NCI-H82 treated with DMSO at 0.1 percent for 48 hours (cell line): Measurements from ENCODE around the gene ZSCAN4.

Source experiments
- DNase-seq: peaks from one replicate; lab custom pipeline; 2025; ENCODE audit not compliant: unreplicated experiment; lab: John Stamatoyannopoulos, UW

ZSCAN4 gene, protein sequence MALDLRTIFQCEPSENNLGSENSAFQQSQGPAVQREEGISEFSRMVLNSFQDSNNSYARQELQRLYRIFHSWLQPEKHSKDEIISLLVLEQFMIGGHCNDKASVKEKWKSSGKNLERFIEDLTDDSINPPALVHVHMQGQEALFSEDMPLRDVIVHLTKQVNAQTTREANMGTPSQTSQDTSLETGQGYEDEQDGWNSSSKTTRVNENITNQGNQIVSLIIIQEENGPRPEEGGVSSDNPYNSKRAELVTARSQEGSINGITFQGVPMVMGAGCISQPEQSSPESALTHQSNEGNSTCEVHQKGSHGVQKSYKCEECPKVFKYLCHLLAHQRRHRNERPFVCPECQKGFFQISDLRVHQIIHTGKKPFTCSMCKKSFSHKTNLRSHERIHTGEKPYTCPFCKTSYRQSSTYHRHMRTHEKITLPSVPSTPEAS

DNA sequence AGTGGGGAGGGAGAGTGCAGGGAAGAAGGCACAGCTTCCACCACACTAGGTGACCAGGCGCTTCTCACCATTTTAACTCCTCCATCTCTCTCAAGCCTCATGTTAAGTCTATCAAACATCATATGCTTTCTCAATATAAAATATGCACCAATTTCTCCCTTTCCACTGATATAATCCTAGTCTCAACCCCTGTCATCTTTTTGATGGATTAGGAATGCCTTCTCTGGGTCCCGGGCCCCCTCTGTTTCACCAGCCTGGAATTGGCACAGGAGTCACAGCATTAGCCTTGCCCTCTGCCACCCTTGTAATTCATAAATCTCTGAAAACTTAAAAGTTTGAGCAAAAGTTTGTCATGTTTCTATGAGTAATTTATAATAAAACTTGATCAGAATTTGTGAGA, at the start of gene ZSCAN4:
Gene ZSCAN4 (plus strand): TSS at position 301 of the 400 bp plus-strand sequence. CDS start 7,211 bp downstream, outside the sequence.
- no peak for DNase-seq

DNA sequence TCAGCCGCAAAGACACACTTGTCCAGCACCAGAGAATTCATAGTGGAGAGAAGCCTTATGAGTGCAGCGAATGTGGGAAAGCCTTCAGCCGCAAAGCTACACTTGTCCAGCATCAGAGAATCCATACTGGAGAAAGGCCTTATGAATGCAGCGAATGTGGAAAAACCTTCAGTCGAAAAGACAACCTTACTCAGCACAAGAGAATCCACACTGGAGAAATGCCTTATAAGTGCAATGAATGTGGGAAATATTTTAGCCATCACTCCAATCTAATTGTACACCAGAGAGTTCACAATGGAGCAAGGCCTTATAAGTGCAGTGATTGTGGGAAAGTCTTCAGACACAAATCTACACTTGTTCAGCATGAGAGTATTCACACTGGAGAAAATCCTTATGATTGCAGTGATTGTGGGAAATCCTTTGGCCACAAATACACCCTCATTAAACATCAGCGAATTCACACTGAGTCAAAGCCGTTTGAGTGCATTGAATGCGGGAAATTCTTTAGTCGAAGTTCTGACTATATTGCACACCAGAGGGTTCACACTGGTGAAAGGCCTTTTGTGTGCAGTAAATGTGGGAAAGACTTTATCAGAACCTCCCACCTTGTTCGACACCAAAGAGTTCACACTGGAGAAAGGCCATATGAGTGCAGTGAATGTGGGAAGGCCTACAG, 47.9 kb upstream of the ZSCAN4 start:
- DNase-seq, result no peak

DNA sequence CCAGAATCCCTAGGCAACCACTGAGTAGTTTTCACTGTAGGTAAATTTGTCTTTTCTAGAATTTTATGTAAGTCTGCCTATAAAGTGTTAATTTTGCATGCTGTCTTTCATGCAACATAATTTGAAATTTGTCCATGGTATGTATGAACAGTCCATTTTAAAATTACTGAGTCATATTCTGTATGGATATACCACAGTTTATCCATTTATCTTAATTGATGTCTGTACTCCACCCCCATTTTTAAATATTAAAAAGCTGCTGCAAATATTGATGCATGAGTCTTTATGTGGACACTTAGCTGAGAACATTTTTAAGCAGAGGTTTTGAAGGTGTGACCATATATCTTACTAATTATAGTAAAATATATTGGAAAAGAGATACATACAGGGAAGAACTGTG, 45.6 kb upstream of the ZSCAN4 start:
- no peak for DNase-seq

DNA sequence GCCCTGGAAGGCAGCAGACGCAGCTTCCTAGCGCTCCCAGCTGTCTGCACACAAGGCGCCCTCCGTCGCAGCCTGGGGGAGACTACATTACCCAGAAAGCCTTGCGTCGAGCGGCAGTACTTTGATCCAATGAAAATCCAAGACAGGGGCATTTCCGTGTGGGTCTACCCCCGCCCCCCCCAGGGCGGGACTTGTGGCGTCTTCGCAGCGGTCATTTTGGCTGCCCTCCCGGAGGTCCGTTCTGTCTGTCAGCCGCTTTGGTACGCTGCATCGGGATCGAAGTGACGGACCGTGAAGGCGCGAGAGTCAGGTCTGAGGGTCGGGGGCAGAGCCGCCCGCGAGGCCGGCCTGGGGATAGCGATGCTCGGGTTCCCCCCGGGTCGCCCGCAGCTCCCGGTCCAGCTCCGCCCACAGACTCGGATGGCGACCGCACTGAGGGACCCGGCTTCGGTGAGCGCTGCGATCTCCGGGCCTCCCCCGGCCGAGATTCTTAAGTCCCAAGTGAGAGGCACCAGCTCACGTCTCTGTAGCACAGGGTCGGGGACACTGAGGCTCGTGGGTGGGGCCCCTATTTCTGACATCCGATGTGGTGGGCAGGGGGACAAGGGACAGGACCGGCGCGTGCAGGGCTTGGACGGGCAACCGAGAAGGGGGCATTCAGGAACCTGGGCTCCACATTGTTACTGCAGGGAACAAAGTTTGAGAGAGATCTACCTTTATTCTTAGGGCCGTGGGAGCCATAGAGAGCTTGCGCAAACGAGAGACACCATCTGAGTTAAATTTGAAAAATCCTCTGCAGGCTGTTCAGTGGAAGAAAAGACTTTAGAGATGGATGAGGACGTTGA, 35.5 kb upstream of the ZSCAN4 start, which contains the start of gene ZNF211:
Gene ZNF211 (plus strand): TSS at position 182 of the 845 bp plus-strand sequence. CDS start 179 bp downstream, at position 361.
- DNase-seq, result peak; percentile 91

DNA sequence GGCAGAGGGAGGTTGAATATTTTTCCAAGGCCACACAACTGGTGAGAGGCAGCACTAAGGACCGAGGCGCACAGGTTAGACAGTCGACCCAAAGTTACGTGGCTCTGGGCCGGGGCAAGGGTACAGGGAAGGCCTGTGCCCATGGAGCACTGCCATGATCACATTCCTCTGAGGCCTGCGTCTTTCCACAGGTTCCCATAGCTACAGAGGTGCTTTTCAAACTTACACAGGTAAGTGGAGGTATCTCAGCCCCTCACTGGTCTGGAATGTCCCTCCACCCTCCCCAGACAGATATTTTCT, 35.0 kb upstream of the ZSCAN4 start:
- DNase-seq, result no peak

DNA sequence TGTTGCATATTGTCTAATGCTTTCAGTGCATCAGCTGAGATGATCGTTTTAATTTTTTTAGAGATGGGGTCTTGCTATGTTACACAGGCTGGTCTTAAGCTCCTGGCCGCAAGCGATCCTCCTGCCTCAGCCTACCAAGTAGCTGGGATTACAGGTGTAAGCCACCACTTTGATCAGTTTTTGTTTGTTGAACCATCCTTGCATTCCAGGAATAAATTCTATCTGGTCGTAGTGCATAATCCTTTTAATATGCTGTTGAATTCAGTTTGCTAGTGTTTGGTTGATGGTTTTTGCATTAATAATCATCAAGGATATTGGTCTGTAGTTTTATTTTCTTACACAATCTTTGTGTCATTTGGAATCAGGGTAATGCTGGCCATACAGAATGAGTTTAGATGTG, 31.4 kb upstream of the ZSCAN4 start:
- no peak for DNase-seq

DNA sequence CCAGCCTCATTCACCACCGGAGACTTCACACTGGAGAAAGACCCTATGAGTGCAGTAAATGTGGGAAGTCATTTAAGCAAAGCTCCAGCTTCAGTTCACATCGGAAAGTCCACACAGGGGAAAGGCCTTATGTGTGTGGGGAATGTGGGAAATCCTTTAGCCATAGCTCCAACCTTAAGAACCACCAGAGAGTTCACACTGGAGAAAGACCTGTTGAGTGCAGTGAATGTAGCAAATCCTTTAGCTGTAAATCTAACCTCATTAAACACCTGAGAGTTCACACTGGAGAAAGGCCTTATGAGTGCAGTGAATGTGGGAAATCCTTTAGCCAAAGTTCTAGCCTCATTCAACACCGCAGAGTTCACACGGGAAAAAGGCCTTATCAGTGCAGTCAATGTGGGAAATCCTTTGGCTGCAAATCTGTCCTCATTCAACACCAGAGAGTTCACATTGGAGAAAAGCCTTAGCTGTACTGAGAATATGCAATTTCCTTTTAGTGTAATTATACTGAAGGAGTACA, 27.0 kb upstream of the ZSCAN4 start:
- DNase-seq, result no peak

DNA sequence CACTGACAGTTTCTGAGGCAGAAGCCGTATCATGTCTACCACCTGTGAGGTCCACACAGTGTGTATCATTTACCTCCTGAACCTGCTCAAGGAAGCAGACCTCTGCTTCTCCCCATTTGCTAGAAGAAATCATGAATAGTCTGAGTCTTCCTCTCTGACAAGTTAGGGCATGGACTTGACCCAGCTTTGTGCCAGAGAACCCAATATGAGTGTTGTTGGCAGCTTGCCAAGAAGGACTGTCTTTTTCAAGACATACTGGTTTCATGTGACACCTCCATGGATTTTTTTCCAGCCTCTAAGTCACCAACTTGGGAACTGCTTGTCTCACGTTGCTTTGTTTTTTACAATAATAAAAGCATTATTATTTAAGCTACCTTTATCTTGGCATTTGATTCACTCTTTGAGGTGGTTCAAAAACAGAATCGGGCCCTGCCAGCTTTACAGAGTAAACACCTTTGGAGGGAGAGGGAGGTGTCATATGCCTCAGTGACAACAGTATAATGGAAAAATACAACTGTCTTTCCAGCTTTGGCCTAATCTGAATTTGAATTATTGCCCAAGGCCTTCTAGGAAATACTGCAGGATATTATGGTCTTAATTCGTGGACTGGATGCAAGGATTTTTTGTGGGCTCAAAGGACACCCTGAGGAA, 26.2 kb upstream of the ZSCAN4 start:
- no peak for DNase-seq

DNA sequence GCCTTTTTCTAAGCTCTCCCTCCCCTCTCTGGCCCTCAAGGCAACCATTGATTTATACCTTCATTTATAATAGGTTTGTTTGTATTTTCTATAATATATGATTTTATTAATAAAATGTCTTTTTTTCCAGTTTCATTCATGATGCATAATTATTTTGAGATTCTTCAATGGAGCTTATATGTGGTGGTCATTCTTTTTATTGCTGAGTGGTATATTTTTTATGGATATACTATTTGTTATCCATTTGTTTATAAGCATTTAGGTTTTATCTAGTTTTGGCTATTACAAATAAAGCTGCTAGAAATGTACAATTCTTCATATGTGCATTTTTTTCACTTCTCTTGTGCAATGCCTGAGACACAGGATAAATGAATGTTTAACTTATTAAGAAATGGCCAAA, 25.0 kb upstream of the ZSCAN4 start:
- no peak for DNase-seq

DNA sequence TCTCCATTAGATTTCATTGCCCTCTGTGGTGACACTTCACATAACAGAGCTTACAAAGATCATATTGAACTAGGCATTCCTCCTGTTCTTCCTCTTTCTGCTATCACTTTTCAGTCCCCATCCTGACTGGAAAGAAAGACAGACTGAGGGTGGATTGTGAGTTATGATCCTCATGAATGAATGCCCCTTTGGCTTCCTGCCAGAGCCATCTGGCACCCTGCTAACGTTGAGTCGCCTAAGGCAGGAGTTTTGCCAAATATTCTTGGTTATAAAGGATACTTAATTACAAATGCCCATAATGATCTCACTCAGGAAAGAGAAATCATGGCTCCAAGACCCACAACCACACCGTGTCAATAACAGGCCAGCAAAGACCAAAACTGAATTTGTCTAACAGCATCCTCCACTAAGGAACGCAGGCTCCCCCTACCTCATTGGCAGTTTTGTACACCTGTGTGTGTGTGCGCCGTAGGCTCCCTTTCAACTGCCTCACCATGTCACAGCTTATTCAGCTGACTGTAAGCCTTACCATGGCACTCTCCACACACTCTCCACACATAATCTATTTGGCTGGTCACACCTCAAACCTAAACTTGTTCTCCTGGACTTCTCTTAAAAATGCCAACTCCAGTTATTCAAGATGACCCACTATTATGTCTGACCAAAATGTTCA, 20.3 kb upstream of the ZSCAN4 start:
- peak; percentile 31 for DNase-seq

DNA sequence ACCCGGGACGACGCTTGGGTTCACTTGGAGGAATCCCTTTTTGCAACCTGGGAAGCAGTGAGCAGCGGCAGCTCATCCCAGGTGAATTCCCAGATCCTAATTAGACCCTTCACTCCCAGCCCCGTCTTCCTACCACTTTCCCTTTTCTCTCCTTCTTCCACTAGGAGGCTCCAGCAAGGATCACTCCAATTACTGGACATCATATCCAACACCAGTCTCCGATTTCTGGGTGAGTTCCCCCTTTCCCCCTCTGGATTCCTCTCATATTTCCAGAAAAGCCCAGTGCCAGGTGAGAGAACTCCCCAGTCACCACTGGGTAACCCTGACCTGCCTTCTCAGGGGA, 17.1 kb upstream of the ZSCAN4 start:
- no peak for DNase-seq

DNA sequence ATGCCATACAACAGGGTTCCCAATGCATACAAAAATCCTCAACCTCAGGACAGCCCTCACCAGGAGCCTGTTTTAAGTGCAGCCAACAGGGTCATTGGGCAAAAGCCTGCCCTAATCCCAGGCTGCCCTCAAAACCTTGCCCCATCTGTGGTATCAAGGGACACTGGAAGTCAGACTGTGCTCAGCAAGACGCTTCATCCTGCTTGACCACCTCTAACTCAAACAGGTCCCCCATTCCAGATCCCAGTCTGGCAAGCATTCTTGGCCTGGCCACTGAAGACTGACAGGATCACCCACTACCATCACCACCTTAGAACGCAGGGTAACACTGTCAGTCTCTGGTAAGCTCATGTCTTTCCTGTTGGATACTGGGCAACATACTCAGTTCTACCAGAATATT, 15.0 kb upstream of the ZSCAN4 start:
- no peak for DNase-seq

DNA sequence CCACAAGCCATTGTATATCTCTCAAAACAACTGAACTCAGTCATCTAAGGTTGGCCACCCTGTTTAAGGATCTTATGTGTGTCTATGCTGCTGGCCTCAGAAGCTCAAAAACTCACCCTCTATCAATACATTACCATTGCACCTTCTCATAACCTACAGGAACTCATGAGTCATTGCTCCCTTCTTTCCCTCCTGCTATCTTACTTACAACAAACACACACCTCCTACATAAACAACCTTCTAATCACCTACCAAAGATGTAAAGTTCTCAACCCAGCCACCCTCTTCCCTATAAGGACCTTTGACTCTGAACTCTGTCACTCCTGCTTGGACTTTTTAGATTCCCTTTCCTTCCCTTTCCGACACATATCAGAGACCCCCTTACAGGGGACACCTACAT, 13.3 kb upstream of the ZSCAN4 start:
- no peak for DNase-seq

DNA sequence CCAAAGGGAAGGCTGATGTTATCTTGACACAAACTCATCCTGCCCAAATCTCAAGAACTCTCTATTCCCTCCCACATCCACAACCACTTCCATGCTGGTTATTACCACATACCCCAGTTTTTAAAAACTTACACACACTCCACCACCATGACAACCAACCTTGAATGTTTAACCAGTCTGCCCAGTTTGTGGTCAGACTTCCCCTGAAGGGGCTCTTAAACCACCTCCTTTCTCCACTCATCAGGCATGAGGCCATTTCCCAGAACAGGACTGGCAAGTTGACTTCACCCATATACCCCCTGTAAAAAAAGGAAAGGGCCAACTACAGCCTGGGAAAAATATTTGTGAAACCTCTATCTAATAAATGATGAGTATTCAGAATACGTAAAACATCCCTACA, 12.4 kb upstream of the ZSCAN4 start:
- no peak for DNase-seq

DNA sequence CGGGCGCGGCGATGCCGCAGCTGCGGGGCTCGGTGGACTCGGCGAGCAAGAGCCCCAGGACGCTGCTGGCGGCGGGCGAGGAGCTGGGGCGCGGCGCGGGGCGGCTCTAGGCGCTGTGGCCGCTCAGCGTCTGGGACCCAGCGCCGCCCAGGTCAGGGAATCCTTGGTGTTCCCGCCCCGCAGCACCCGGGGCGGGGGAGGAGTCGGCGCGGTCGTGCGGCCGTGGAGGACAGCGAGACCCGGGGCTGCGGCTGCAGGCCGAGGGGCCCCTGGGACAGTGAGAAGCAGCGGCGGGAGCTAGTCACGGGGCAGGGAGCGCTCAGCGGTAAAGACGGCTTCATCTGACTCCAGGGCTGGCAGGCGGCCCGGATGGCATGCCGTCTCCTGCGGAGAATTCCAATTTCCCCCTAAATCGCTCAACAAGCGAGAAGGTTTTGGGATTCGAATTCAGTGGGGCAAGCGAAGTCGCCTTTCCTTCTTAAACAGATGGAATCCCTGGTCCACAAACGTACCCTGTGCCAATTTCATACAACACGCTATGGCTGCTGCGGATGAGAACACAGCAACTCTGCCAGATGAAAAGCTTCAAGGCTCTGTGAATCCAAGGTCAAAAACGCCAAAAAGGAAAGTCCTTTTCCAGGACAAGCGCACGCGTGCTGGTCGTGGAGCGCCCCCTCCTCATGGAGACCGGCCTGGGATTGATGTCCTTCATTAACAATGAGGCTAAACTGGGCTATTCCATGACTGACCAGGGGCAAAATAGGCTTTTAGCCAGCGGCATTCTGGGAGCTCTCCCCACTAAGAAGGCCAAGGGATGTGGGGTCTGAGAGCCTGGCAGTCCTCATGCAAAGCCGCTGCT, 4.2 kb upstream of the ZSCAN4 start:
- DNase-seq, result no peak

DNA sequence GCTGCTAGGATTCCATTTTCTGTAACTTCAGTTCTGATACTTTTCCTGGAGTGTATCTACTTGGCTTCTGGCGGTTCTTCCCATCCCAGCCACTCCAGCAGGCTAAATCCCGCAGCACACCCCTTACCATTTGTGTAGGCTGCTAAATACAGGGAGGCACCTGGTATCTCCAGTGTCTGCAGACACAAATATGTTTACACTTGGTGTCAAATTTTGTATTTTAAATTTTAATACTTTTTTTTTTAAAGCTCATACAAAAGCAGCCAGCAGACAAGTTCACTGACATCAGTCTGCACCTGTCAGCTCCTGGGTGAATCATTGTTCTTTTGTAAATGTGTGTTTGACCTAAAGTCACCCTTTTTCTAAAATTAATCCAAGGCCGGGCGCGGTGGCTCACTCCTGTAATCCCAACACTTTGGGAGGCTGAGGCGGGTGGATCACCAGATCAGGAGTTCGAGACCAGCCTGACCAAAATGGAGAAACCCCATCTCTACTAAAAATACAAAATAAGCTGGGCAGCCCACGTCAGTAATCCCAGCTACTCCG, 3.4 kb upstream of the ZSCAN4 start:
- DNase-seq, result no peak

DNA sequence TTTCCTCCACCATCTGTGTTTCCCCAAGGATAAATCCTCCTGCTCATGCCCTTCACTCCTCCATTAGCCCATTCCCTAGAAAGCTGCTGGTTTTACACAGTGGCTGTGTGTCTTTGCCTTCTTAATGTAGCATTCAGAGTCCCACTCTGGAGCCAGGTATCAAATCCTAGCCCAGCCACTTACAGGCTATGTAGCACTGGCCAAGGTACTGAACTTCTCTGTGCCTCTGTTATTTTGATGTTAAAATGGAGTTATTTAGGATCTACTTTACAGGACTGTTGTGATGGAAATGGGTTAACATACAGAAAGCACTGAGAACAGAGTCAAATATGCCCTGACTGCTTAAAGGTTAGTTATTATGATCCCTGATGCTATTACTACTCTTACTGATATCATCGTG, 1.5 kb upstream of the ZSCAN4 start:
- no peak for DNase-seq

DNA sequence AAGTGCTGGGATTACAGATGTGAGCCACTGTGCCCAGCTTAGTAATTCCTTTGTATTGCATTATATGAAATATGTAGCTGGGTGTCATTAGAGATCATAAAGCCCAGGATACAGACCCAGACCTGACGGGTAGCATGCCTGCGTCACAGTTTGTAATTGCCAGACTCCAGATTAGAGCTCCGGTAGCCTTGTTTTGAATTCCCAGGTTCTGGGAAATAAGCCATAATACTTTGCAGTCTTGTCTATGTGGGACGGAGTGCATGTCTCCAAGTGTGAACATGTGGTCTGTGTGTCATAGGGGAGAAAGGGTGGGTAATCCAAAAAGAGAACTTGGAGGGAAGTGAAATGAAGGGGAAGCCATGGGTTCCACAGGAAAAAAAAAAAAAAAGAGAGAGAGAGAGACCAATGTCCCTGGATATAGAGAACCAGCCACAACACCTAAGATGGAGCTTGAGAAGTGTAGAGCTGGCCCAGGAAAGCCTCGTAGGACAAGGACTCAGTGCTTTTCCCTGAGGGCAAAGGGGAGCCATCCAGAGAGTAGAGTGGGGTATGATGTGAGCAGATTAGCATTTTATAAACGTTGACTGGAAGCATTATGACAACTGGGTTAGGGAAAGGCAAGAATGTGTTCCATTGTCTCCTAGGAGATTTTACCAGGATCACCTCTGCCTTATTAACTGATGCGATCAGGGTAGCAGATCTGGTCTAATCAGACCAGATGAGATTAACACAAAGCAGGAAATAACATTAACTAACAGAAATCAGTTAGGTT, 2.6 kb downstream of the ZSCAN4 start:
- DNase-seq, result peak; percentile 61

DNA sequence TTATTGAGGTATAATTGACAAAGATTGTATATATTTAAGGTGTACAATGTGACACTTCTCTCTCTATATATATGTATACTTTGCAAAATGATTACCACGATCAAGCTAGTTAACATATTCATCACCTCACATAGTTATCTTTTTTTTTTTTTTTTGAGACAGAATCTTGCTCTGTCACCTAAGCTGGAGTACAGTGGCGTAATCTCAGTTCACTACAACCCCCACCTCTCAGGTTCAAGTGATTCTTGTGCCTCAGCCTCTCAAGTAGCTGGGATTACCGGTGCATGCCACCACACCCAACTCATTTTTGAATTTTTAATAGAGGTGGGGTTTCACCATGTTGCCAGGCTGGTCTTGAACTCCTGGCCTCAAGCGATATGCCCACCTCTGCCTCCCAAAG, 3.7 kb downstream of the ZSCAN4 start:
- DNase-seq, result no peak
